Activated naive CD8-positive, alpha-beta T cell treated with anti-CD3 and anti-CD28 coated beads, Interleukin-2, amount 50 U/mL, for 16 hours (primary cell): ENCODE measurements around the gene CPPED1.

Experiments
- DNase-seq: peaks from one replicate; pipeline ENCODE4 v3.0.0-alpha.2; 2020; ENCODE audit warnings: low read depth, low spot score

Gene CPPED1

GRCh38 chr16:12682432-12683165 is 121.1 kb downstream of the CPPED1 start:
- no peak for DNase-seq

DNA sequence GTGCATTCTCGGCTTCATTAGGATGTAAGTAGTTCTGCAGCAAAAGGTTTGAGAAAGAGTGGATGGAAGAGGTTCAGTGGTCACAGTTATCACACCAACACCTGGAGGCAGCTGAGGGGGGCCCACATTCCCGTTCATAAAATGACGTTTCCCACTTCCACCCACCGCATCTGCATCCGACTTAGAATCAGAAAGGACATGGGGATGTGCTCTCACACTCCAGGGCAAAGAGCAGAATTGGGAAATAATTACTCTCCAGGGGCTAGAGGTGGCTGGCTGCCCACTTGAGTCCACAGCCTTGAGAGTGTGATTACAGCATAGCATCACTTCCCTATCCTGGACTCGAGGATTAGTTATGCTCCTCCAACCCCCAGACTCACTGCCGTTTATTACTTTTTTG is 122.0 kb downstream of the CPPED1 start:
- no peak for DNase-seq

GRCh38 chr16:12680531-12680930 is 123.2 kb downstream of the CPPED1 start:
- DNase-seq: no peak

- DNase-seq: no peak
These were observed 123.9 kb downstream of the CPPED1 start for GRCh38 chr16:12679660-12680272.

DNA sequence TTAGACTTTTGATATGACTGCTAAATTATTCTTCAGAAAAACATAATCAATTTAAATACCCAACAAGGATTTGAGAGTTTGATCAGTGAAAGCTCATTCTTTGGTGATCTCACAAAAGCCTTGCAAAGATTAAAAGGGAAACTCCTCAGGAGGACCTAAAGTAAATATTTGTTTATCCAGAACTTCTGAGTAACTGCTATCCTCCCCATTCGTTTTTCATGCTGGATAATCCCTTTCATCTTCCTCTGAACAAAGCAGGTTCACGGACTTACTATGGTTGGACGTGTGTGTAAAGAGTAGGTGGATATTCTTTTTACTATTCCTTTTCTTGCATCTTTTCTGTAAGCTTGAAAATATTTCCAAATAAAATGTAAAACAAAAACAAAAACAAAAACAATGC is 124.7 kb downstream of the CPPED1 start:
- DNase-seq: no peak

- no peak for DNase-seq
These were observed 126.2 kb downstream of the CPPED1 start for GRCh38 chr16:12677502-12677901.

DNA sequence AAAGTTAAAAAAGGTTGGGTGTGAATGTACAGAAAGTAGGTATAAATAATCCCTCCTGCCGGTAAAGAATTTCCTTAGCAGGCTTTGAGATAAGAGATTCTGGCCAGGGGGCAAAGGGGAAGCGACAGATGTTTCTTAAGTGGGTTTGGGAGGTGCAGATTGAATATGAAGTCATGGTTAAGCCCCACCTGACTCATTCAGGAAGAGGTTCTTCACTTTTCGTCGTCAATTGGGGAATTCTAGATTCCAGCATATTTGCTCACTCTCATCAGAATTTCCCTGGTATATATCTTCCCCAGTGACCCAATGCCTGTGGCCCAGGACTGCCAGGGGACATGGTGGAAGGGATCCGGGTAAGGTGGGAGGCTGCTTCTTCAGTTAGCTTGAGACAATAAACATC is 127.8 kb downstream of the CPPED1 start:
- no peak for DNase-seq

GRCh38 chr16:12675046-12675445 is 128.6 kb downstream of the CPPED1 start:
- no peak for DNase-seq

GRCh38 chr16:12674524-12674923 is 129.2 kb downstream of the CPPED1 start:
- no peak for DNase-seq

DNA sequence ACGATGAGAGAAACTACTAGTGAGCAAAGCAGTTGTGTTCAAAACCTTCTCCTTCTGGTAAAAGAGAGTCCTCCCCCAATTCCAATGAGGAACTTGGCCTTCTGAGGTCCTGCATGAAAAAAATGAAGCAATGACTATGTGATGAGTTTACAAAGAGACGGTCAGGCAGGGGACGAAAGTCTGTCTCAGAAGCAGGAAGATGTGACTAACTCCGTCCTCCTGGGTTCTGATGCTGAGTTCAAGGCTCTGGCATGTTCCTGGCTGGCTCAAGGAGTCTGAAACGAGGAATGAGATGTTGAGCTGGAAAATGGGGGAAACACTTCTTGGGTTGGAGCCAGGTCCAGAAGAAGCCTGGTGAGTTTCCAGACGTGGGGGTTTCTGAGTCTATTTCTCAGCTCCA is 129.6 kb downstream of the CPPED1 start:
- DNase-seq: no peak

DNA sequence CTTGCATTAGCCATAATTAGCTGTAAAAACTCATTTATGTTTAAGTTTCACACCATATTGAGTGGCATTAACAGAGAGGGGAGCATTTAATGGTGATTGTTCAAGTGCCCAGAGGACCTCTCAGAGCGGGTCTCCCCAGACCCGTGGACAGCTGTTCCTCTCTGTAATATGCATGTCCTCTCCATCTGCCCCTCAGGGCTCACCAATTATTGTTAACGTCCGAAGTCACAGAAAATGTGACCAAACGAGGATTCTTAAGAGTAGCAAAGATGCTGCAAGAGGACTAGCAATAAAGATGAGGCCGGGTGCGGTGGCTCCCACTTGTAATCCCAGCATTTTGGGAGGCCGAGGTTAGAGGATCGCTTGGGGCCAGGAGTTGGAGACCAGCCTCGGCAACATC is 130.2 kb downstream of the CPPED1 start:
- no peak for DNase-seq

- no peak for DNase-seq
These were observed 130.7 kb downstream of the CPPED1 start for GRCh38 chr16:12672986-12673385.

GRCh38 chr16:12669908-12670307 is 133.8 kb downstream of the CPPED1 start:
- no peak for DNase-seq

GRCh38 chr16:12667909-12668308 is 135.8 kb downstream of the CPPED1 start:
- no peak for DNase-seq

DNA sequence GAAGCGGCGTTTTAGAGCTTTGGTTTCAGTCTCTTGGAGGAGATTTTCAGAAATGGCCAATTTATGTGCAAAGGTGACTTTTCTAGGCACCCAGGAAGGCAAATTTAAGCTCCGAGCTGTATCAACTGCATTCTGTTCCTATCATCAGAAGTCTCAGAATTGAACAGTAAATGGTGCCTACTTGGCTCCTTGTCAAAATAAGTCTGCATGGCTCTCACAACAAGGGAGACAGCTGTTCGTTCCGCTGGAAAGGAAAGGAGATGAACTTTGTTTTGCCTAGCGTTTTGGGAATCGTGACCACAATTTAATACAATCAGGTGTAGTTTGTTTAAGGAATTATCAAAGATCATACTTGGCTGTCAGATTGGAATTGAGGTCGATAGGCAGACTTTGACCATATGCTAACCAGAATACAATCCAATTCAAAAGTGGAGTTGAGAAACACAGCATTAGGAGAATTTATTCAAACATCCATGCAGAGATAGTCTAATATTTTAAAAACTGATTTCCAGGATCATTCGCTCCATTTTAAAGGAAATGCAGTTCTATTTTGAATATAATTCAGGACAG is 139.4 kb downstream of the CPPED1 start:
- DNase-seq: no peak

- DNase-seq: no peak
These were observed 142.0 kb downstream of the CPPED1 start for GRCh38 chr16:12661656-12662172.

- DNase-seq: no peak
These were observed 143.8 kb downstream of the CPPED1 start for GRCh38 chr16:12659871-12660270.

GRCh38 chr16:12658506-12658905 is 145.2 kb downstream of the CPPED1 start:
- no peak for DNase-seq

DNA sequence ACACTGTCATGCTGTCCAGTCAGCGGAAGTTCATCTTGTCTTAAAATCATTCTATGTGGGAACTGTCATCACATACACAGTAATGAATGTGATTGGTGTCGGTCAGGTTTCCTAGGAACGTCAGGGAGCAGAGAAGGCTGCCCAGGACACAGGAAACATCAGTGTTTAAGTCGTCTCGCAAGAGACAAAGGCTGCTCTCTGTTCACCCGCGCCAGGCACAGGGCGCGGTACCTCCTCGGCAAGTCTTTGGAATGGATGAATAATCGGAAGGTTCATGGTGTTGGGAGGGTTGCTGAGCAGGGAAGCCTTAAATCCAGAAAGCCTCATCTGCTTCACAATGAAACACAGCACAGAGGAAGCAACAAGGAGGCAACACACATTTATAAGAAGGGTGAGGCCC is 148.2 kb downstream of the CPPED1 start:
- DNase-seq: no peak

GRCh38 chr16:12653820-12654392 is 149.8 kb downstream of the CPPED1 start:
- no peak for DNase-seq

GRCh38 chr16:12652924-12653323 is 150.8 kb downstream of the CPPED1 start:
- DNase-seq: no peak

DNA sequence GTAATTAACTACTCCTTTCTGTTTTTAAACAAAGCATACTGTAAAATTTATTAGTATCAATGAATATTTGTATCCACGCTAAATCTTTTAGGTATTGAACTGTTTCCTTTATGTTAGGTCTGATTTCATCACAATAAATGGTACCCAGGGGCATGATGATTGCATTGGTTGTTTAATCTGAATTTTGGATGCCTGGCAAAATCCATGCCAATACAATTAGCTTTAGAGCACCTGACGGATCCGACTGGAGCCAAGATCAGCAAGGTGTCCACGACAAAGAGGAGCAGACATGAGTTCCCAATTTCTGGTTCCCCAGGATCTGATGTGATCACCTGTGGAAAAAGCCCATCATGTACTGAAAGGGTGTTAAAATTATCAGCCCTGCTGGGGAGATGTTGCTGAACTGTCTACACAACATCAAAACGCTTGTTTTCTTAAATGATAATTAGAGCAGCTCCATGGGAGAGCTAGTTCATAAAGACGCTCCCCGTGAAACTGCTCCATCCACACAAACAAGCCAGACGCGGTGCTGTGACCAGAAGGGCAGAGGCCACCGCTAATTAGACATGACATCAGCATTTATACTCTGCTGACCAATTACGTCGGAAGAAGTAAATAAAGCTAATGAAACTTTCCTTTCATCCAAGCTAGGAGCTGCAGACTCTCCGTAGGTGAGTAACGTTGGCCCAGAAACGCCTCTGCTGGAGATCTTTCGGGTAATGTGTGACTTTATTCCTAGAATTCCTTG is 151.7 kb downstream of the CPPED1 start:
- no peak for DNase-seq
